H9 (cell line): ENCODE results near the gene IL17REL. TPM values are rescaled to one million over a fixed set of nuclear protein-coding genes. Genes with fewer than 3 reads are reported as not detected.

ENCODE experiments used
- DNase-seq: peaks from one replicate; pipeline ENCODE4 v3.0.0-alpha.2; 2017
- H2AFZ ChIP-seq: one replicate; pipeline ENCODE4 v1.6.1; 2013; ENCODE audit warnings: mild to moderate bottlenecking, low read length, control low read depth, moderate library complexity
- H2AK5ac ChIP-seq: 2 replicates; pipeline ENCODE4 v1.6.1; 2013; ENCODE audit warnings: low read length, control low read depth, mixed read lengths; ENCODE audit not compliant: insufficient read length
- H2BK120ac ChIP-seq: one replicate; pipeline ENCODE4 v1.6.1; 2013; ENCODE audit warnings: low read depth, mild to moderate bottlenecking, low read length, control low read depth, inconsistent platforms; ENCODE audit not compliant: poor library complexity, severe bottlenecking
- H2BK12ac ChIP-seq: 2 replicates; pipeline ENCODE4 v1.6.1; 2013; ENCODE audit warnings: low read length, control low read depth, mixed read lengths, low read depth; ENCODE audit not compliant: insufficient read length
- H2BK15ac ChIP-seq: 2 replicates; pipeline ENCODE4 v1.6.1; 2013; ENCODE audit warnings: low read depth, low read length, control low read depth
- H2BK20ac ChIP-seq: one replicate; pipeline ENCODE4 v1.6.1; 2013; ENCODE audit warnings: low read depth, mild to moderate bottlenecking, low read length, control low read depth, inconsistent platforms; ENCODE audit not compliant: poor library complexity, severe bottlenecking
- H2BK5ac ChIP-seq: 2 replicates; pipeline ENCODE4 v1.6.1; 2013; ENCODE audit warnings: low read length, control low read depth, mixed read lengths; ENCODE audit not compliant: insufficient read length
- H3K14ac ChIP-seq: 2 replicates; pipeline ENCODE4 v1.6.1; 2013; ENCODE audit warnings: low read length, control low read depth; ENCODE audit not compliant: insufficient read depth
- H3K18ac ChIP-seq: 2 replicates; pipeline ENCODE4 v1.6.1; 2013; ENCODE audit warnings: low read depth, mild to moderate bottlenecking, mixed read lengths, low read length, control low read depth; ENCODE audit not compliant: insufficient read length
- H3K23ac ChIP-seq: 2 replicates; pipeline ENCODE4 v1.6.1; 2013; ENCODE audit warnings: low read length, control low read depth, mixed read lengths, low read depth; ENCODE audit not compliant: insufficient read length
- H3K23me2 ChIP-seq: 2 replicates; pipeline ENCODE4 v1.6.1; 2013; ENCODE audit warnings: low read depth, mild to moderate bottlenecking, mixed read lengths, low read length, control low read depth; ENCODE audit not compliant: insufficient read length, poor library complexity, severe bottlenecking
- H3K27ac ChIP-seq: 2 replicates; pipeline ENCODE4 v1.5.1; 2013; ENCODE audit warnings: low read length, control low read depth, mixed read lengths, low read depth; ENCODE audit not compliant: insufficient read length
- H3K27me3 ChIP-seq: 2 replicates; pipeline ENCODE4 v1.6.1; 2013; ENCODE audit warnings: low read length, control low read depth, inconsistent platforms; ENCODE audit not compliant: insufficient read depth
- H3K4ac ChIP-seq: 2 replicates; pipeline ENCODE4 v1.6.1; 2013; ENCODE audit warnings: low read depth, mild to moderate bottlenecking, control low read depth, inconsistent platforms, low read length, moderate library complexity
- H3K4me1 ChIP-seq: 2 replicates; pipeline ENCODE4 v1.6.1; 2013; ENCODE audit warnings: low read length, control low read depth, inconsistent platforms; ENCODE audit not compliant: insufficient read depth
- H3K4me2 ChIP-seq: 2 replicates; pipeline ENCODE4 v1.6.1; 2013; ENCODE audit warnings: low read length, control low read depth, mixed read lengths; ENCODE audit not compliant: insufficient read length, insufficient read depth
- H3K56ac ChIP-seq: 2 replicates; pipeline ENCODE4 v1.6.1; 2013; ENCODE audit warnings: low read depth, mild to moderate bottlenecking, mixed read lengths, low read length, control low read depth; ENCODE audit not compliant: insufficient read length
- H3K79me1 ChIP-seq: 2 replicates; pipeline ENCODE4 v1.6.1; 2013; ENCODE audit warnings: low read depth, mild to moderate bottlenecking, moderate library complexity, low read length, control low read depth, inconsistent platforms; ENCODE audit not compliant: insufficient read depth, poor library complexity, severe bottlenecking
- H3K79me2 ChIP-seq: 2 replicates; pipeline ENCODE4 v1.6.1; 2013; ENCODE audit warnings: low read length, control low read depth, inconsistent platforms; ENCODE audit not compliant: insufficient read depth
- H3K9ac ChIP-seq: 2 replicates; pipeline ENCODE4 v1.6.1; 2013; ENCODE audit warnings: low read length, control low read depth, mixed read lengths; ENCODE audit not compliant: insufficient read length; ENCODE audit errors: extremely low read depth
- H3K9me3 ChIP-seq: one replicate; pipeline ENCODE4 v1.6.1; 2013; ENCODE audit warnings: low read depth, low read length, inconsistent platforms; ENCODE audit not compliant: control insufficient read depth
- H3T11ph ChIP-seq: one replicate; pipeline ENCODE4 v1.6.1; 2013; ENCODE audit warnings: mild to moderate bottlenecking, low read length, control low read depth, inconsistent platforms
- H4K20me1 ChIP-seq: one replicate; pipeline ENCODE4 v1.6.1; 2013; ENCODE audit not compliant: control insufficient read depth, insufficient read length, insufficient read depth
- H4K5ac ChIP-seq: 2 replicates; pipeline ENCODE4 v1.6.1; 2013; ENCODE audit warnings: low read depth, mild to moderate bottlenecking, mixed read lengths, low read length, control low read depth; ENCODE audit not compliant: insufficient read length
- H4K8ac ChIP-seq: replicated peaks from 2 replicates; pipeline ENCODE4 v1.6.1; 2013; ENCODE audit warnings: low read length, control low read depth, mixed read lengths, low read depth; ENCODE audit not compliant: insufficient read length
- H4K91ac ChIP-seq: 2 replicates; pipeline ENCODE4 v1.6.1; 2013; ENCODE audit warnings: low read depth, mild to moderate bottlenecking, moderate library complexity, mixed read lengths, low read length, control low read depth; ENCODE audit not compliant: insufficient read length
- H3K27ac Mint-ChIP-seq, 3 experiments: 2 replicates in 2 of 3; 3 replicates in 1 of 3; pipeline ENCODE4 v1.8.0; 2020 to 2021; ENCODE audit warnings: mixed read lengths in 3 of 3, mild to moderate bottlenecking in 1 of 3, moderate library complexity in 1 of 3
- H3K27me3 Mint-ChIP-seq: 2 replicates; pipeline ENCODE4 v1.8.0; 2021; ENCODE audit warnings: low read depth, mild to moderate bottlenecking, moderate library complexity, mixed read lengths
- H3K36me3 Mint-ChIP-seq, 3 experiments: 2 replicates in 2 of 3; 3 replicates in 1 of 3; pipeline ENCODE4 v1.8.0; 2020 to 2021; ENCODE audit warnings: low read depth in 3 of 3, mixed read lengths in 3 of 3; ENCODE audit not compliant: insufficient read depth in 1 of 3
- H3K4me1 Mint-ChIP-seq, 2 experiments: 2 replicates each; pipeline ENCODE4 v1.8.0; 2020; ENCODE audit warnings: mixed read lengths in 2 of 2
- H3K4me3 Mint-ChIP-seq, 2 experiments: 2 replicates in 1 of 2; 3 replicates in 1 of 2; pipeline ENCODE4 v1.8.0; 2020 to 2021; ENCODE audit warnings: mild to moderate bottlenecking in 2 of 2, mixed read lengths in 2 of 2, moderate library complexity in 1 of 2
- H3K9me3 Mint-ChIP-seq, 2 experiments: 2 replicates in 1 of 2; 3 replicates in 1 of 2; pipeline ENCODE4 v1.8.0; 2020; ENCODE audit warnings: mild to moderate bottlenecking in 2 of 2, mixed read lengths in 2 of 2, moderate library complexity in 1 of 2
- WGBS: extraction: QIAGEN DNeasy Blood & Tissue Kit; methylation state at CpG from one replicate; pipeline ENCODE4 v1.1.7; 2013; ENCODE audit warnings: missing lambda C conversion rate, low lambda C conversion rate, mixed read lengths; ENCODE audit not compliant: insufficient read length; ENCODE audit errors: extremely low coverage; 5-methylcytosine and 5-hydroxymethylcytosine counted together
- total RNA-seq: library from RNA; stranded (reverse); gene quantifications from 2 replicates; pipeline ENCODE4 v1.2.1, GENCODE V29; 2021
- TF ChIP-seq, protein P1 (sequence below): fragments of 200-600 bp; sonication (generic); conservative IDR thresholded peaks from 3 replicates; pipeline ENCODE4 v1.8.0; 2021; ENCODE audit warnings: antibody characterized with exemption, mild to moderate bottlenecking

Gene IL17REL
- total RNA-seq, 1 experiment from 2014 or later: 0.20 TPM

DNA sequence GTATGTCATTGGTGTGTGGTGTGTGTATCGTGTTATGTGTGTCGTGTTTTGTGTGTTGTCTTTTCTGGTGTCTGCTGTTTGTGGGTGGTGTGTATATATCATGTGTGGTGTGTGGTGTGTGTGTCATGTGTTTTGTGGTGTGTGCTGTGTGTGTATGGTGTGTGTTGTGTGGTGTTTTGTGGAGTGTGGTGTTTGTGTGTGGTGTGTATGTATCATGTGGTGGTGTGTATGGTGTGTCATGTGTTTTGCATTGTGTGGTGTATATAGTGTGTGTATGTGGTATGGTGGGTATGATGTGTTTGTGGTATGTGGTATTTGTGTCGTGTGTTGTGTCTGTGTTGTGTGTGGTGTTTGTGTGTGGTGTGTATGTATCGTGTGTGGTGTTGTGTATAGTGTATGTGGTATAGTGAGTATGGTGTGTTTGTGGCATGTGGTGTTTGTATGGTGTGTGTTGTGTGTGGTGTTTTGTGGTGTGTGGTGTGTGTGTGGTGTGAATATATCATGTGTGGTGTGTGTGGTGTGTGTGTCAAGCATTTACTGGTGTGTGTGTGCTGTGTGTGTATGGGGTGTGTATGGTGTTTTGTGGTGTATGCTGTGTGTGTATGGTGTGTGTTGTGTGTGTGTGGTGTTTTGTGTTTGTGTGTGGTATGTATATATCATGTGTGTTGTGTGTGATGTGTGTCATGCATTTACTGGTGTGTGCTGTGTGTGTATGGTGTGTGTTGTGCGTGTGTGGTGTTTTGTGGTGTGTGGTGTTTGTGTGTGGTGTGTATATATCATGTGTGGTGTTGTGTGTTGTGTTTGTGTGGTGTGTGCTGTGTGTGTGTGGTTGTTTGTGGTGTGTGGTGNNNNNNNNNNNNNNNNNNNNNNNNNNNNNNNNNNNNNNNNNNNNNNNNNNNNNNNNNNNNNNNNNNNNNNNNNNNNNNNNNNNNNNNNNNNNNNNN lies 39.3 kb downstream of the IL17REL start:
- Histone ChIP-seq H3K79me2 (no peaks in the 10 kb centered on the region), H3K79me1 (no peaks in the 10 kb centered on the region), H2BK20ac (no peak overlapping the region), H4K20me1 (peaks cover 3% of the 10 kb centered on the region), H4K5ac (no peak overlapping the region), H3K18ac (no peak overlapping the region), H2AFZ (no peak overlapping the region), H3K9ac (no peak overlapping the region), H3K23me2 (no peaks in the 10 kb centered on the region), H2BK15ac (no peak overlapping the region), H2BK120ac (no peak overlapping the region), H2BK5ac (no peak overlapping the region), H3T11ph (no peak overlapping the region), H3K56ac (no peak overlapping the region), H4K8ac (no peak overlapping the region), H3K27me3 (no peaks in the 10 kb centered on the region), H3K14ac (no peak overlapping the region), H3K4me1 (no peaks in the 10 kb centered on the region; the same call in 1 of the 2 replicates), H3K4ac (no peak overlapping the region), H2AK5ac (no peak overlapping the region), H2BK12ac (no peak overlapping the region), H3K23ac (no peak overlapping the region), H3K9me3 (no peaks in the 10 kb centered on the region), H4K91ac (no peak overlapping the region), H3K27ac (no peak overlapping the region), H3K4me2 (no peak overlapping the region)
- 100% methylated on average over 5 of the region's 5 CpGs for WGBS
- H3K27ac Mint-ChIP-seq: no peak overlapping the region
- H3K27me3 Mint-ChIP-seq: peaks cover 18% of the 10 kb centered on the region
- no peak overlapping the region for H3K4me3 Mint-ChIP-seq
- H3K9me3 Mint-ChIP-seq: no peaks in the 10 kb centered on the region; a peak in 1 of 5 replicates
- TF ChIP-seq, protein P1, sequence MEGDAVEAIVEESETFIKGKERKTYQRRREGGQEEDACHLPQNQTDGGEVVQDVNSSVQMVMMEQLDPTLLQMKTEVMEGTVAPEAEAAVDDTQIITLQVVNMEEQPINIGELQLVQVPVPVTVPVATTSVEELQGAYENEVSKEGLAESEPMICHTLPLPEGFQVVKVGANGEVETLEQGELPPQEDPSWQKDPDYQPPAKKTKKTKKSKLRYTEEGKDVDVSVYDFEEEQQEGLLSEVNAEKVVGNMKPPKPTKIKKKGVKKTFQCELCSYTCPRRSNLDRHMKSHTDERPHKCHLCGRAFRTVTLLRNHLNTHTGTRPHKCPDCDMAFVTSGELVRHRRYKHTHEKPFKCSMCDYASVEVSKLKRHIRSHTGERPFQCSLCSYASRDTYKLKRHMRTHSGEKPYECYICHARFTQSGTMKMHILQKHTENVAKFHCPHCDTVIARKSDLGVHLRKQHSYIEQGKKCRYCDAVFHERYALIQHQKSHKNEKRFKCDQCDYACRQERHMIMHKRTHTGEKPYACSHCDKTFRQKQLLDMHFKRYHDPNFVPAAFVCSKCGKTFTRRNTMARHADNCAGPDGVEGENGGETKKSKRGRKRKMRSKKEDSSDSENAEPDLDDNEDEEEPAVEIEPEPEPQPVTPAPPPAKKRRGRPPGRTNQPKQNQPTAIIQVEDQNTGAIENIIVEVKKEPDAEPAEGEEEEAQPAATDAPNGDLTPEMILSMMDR: no peak
- peaks cover 0 to 2% (median 0%) of the 10 kb centered on the region in 3 experiments; a peak in 1 of 7 replicates for H3K36me3 Mint-ChIP-seq
- H3K4me1 Mint-ChIP-seq: peaks cover 5 to 9% of the 10 kb centered on the region in 2 experiments
- DNase-seq: peak; percentile 35
